Neural progenitor cell (in vitro differentiated cells): ENCODE measurements around the gene IDH1. TPM values are rescaled to one million over a fixed set of nuclear protein-coding genes. Genes with fewer than 3 reads are reported as not detected.

Experiments
- DNase-seq: peaks from one replicate; pipeline ENCODE4 v3.0.0-alpha.2; 2016; ENCODE audit warnings: low spot score
- H2AFZ ChIP-seq: fragments of 200-600 bp; sonication (generic); replicated peaks from 2 replicates; pipeline ENCODE4 v1.6.1; 2016; ENCODE audit warnings: antibody characterized with exemption
- H3F3A ChIP-seq: fragments of 200-600 bp; sonication (generic); 2 replicates; pipeline ENCODE4 v1.6.1; 2016; ENCODE audit warnings: antibody characterized with exemption, low read depth
- H3K27ac ChIP-seq: fragments of 200-600 bp; sonication (generic); 2 replicates; pipeline ENCODE4 v1.5.1; 2016; ENCODE audit warnings: mild to moderate bottlenecking
- H3K27me3 ChIP-seq: fragments of 200-600 bp; sonication (generic); 2 replicates; pipeline ENCODE4 v1.6.1; 2016; ENCODE audit warnings: mild to moderate bottlenecking, moderate library complexity
- H3K36me3 ChIP-seq: fragments of 200-600 bp; sonication (generic); 2 replicates; pipeline ENCODE4 v1.5.1; 2016
- H3K4me1 ChIP-seq: fragments of 200-600 bp; sonication (generic); 2 replicates; pipeline ENCODE4 v1.6.1; 2016; ENCODE audit warnings: mixed run types
- H3K4me2 ChIP-seq: fragments of 200-600 bp; sonication (generic); 2 replicates; pipeline ENCODE4 v1.6.1; 2016
- H3K4me3 ChIP-seq: fragments of 200-600 bp; sonication (generic); 2 replicates; pipeline ENCODE4 v1.5.1; 2016
- H3K79me2 ChIP-seq: fragments of 200-600 bp; sonication (generic); 2 replicates; pipeline ENCODE4 v1.6.1; 2016; ENCODE audit warnings: low read depth
- H3K9ac ChIP-seq: fragments of 200-600 bp; sonication (generic); 2 replicates; pipeline ENCODE4 v1.6.1; 2016
- H3K9me3 ChIP-seq: fragments of 200-600 bp; sonication (generic); 2 replicates; pipeline ENCODE4 v1.5.1; 2016; ENCODE audit warnings: low read depth
- H4K20me1 ChIP-seq: fragments of 200-600 bp; sonication (generic); 2 replicates; pipeline ENCODE4 v1.6.1; 2016; ENCODE audit warnings: low read depth
- H3K27ac Mint-ChIP-seq: 3 replicates; pipeline ENCODE4 v1.8.0; 2021; ENCODE audit warnings: mixed read lengths
- H3K27me3 Mint-ChIP-seq: 2 replicates; pipeline ENCODE4 v1.8.0; 2022; ENCODE audit warnings: low read depth, mild to moderate bottlenecking, inconsistent platforms, moderate library complexity, mixed read lengths; ENCODE audit not compliant: insufficient read depth
- H3K36me3 Mint-ChIP-seq: 3 replicates; pipeline ENCODE4 v1.8.0; 2021; ENCODE audit warnings: mixed read lengths
- H3K4me1 Mint-ChIP-seq: 3 replicates; pipeline ENCODE4 v1.8.0; 2021; ENCODE audit warnings: mixed read lengths
- H3K4me3 Mint-ChIP-seq: 3 replicates; pipeline ENCODE4 v1.8.0; 2021; ENCODE audit warnings: mild to moderate bottlenecking, moderate library complexity, mixed read lengths
- H3K9me3 Mint-ChIP-seq: 3 replicates; pipeline ENCODE4 v1.8.0; 2020; ENCODE audit warnings: mixed read lengths
- EZH2 ChIP-seq: fragments of 200-600 bp; sonication (generic); IDR thresholded peaks from 2 replicates; pipeline ENCODE4 v1.6.1; 2017; ENCODE audit warnings: antibody characterized with exemption, mild to moderate bottlenecking, moderate library complexity
- EZH2phosphoT487 ChIP-seq: fragments of 200-600 bp; sonication (generic); IDR thresholded peaks from 2 replicates; pipeline ENCODE4 v1.6.1; 2017; ENCODE audit warnings: antibody characterized with exemption
- total RNA-seq: library from RNA; depleted of rRNA; stranded (reverse); fragments of >200 nt; gene quantifications from 2 replicates; pipeline ENCODE4 v1.2.3, GENCODE V29; 2015; ENCODE audit warnings: low replicate concordance
- TF ChIP-seq, protein P1 (sequence below): fragments of 200-600 bp; sonication (generic); IDR thresholded peaks from 2 replicates; pipeline ENCODE4 v1.5.1; 2017; ENCODE audit warnings: antibody characterized with exemption, mild to moderate bottlenecking

The IDH1 gene
- total RNA-seq, 1 donor from 2014 or later = 308 TPM

DNA sequence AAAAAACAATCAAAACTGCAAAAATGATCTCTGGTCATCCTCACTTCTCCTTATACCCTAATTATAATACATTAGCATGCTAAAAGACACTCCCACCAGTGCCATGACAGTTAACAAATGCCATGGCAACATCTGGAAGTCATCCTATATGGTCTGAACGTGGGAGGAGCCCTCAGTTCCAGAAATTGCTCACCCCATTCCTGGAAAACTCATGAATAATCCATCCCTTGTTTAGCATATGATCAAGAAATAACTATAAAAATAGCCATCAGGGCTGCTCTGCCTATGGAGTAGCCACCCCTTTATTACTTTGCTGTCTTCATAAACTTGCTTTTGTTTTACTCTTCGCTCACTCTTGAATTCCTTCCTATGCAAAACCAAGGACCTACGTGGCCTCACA lies 59.3 kb downstream of the IDH1 start:
- H3K9me3 Mint-ChIP-seq = peaks cover 3% of the 10 kb centered on the region
- TF ChIP-seq EZH2phosphoT487 (no peak), EZH2 (no peak)
- TF ChIP-seq, protein P1, sequence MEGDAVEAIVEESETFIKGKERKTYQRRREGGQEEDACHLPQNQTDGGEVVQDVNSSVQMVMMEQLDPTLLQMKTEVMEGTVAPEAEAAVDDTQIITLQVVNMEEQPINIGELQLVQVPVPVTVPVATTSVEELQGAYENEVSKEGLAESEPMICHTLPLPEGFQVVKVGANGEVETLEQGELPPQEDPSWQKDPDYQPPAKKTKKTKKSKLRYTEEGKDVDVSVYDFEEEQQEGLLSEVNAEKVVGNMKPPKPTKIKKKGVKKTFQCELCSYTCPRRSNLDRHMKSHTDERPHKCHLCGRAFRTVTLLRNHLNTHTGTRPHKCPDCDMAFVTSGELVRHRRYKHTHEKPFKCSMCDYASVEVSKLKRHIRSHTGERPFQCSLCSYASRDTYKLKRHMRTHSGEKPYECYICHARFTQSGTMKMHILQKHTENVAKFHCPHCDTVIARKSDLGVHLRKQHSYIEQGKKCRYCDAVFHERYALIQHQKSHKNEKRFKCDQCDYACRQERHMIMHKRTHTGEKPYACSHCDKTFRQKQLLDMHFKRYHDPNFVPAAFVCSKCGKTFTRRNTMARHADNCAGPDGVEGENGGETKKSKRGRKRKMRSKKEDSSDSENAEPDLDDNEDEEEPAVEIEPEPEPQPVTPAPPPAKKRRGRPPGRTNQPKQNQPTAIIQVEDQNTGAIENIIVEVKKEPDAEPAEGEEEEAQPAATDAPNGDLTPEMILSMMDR = no peak
- H3K36me3 ChIP-seq = no peaks in the 10 kb centered on the region
- H3K27ac ChIP-seq = no peak overlapping the region
- peaks cover 17% of the 10 kb centered on the region for H3K4me1 ChIP-seq
- peaks cover 25% of the 10 kb centered on the region for H3K4me1 Mint-ChIP-seq
- no peaks in the 10 kb centered on the region for H3K36me3 Mint-ChIP-seq
- no peaks in the 10 kb centered on the region for H3K79me2 ChIP-seq
- no peak overlapping the region for H3K9ac ChIP-seq
- H3K4me2 ChIP-seq = no peak overlapping the region
- DNase-seq = no peak
- H3K27ac Mint-ChIP-seq = no peak overlapping the region
- no peaks in the 10 kb centered on the region for H3K27me3 Mint-ChIP-seq
- no peaks in the 10 kb centered on the region for H3K27me3 ChIP-seq
- no peaks in the 10 kb centered on the region for H3K9me3 ChIP-seq
- no peak overlapping the region for H2AFZ ChIP-seq
- no peaks in the 10 kb centered on the region for H3F3A ChIP-seq
- peak overlapping the region; percentile 50 for H3K4me3 Mint-ChIP-seq
- no peak overlapping the region for H3K4me3 ChIP-seq
- H4K20me1 ChIP-seq = no peaks in the 10 kb centered on the region

DNA sequence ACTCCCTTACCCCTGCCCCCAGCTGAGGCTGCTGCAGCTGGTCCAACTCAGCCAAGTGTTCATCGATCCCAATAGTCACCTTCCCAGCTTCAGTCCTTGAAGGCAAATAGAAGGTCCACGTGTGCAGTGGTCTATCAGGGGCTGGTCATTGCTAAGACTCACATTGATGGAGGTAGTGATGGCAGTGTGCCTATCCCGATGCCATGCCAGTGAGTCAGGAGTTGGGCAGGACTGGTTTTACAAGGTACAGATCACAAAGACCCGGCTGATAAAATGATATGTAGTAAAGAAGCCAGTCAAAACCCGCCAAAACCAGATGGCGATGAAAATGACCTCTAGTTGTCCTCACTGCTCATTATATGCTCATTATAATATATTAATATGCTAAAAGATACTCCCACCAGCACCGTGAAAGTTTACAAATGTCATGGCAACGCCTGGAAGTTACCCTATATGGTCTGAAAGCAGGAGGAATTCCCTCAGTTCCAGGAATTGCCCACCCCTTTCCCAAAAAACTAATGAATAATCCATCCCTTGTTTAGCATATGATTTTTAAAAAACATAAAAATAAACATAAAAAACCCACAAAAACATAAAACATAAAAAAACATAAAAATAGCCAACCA lies 62.1 kb downstream of the IDH1 start:
- no peaks in the 10 kb centered on the region for H4K20me1 ChIP-seq
- no peak overlapping the region for H3K4me3 ChIP-seq
- Mint-ChIP-seq H3K27me3 (peaks cover 5% of the 10 kb centered on the region), H3K9me3 (no peaks in the 10 kb centered on the region), H3K4me3 (no peak overlapping the region), H3K36me3 (no peaks in the 10 kb centered on the region), H3K4me1 (peaks cover 40% of the 10 kb centered on the region), H3K27ac (peak overlapping the region; percentile 74)
- H3K27me3 ChIP-seq = no peaks in the 10 kb centered on the region
- no peak for TF ChIP-seq EZH2phosphoT487
- no peak overlapping the region for H3K27ac ChIP-seq
- H3K9ac ChIP-seq = no peak overlapping the region
- H2AFZ ChIP-seq = no peak overlapping the region
- DNase-seq = no peak
- no peaks in the 10 kb centered on the region for H3K9me3 ChIP-seq
- H3K36me3 ChIP-seq = no peaks in the 10 kb centered on the region
- peaks cover 33% of the 10 kb centered on the region for H3K4me1 ChIP-seq
- H3K79me2 ChIP-seq = no peaks in the 10 kb centered on the region
- H3K4me2 ChIP-seq = no peak overlapping the region
- peaks cover 15% of the 10 kb centered on the region for H3F3A ChIP-seq

DNA sequence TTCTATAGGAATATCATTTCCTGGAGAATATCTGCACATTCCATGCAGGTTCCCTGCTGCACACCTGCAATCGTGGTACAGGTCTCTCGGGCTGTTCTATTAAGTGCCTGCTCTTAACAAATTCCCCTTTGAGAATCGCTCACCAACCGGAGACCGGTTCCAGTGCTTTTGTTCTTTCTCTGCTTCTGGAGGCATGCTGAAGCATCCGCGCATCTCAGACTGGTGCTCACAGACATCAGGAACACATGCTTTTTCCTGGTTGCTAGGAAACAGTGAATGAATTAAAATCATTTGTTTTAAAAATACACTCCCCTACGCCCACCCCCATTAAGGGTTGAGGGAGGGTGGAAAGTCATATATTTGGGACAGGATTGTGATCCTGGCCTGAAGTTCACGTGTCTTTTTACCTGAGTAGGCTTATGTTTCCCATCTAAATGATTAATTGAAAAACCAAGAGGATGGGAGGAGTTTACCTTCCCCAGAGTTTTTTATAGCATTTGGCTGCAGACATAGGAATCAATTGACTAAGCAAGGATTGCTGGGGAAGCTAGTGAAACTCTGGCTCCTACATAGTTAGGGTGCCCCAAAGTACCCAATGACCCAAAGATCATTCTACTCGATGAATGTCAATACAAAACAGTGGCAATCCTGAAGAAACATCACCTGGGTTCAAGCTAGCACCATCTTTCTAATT lies 64.9 kb downstream of the IDH1 start, which contains the start of gene C2orf80:
C2orf80 (minus strand) TSS at position 221 of the 694 bp plus-strand sequence. CDS start 3,044 bp downstream, outside the sequence.
- H3K79me2 ChIP-seq = no peaks in the 10 kb centered on the region
- no peaks in the 10 kb centered on the region for H3K36me3 ChIP-seq
- TF ChIP-seq, protein P1 = no peak
- no peak for TF ChIP-seq EZH2
- TF ChIP-seq EZH2phosphoT487 = no peak
- H3K9me3 Mint-ChIP-seq = no peaks in the 10 kb centered on the region
- H3K4me1 ChIP-seq = peaks cover 48% of the 10 kb centered on the region
- H4K20me1 ChIP-seq = no peaks in the 10 kb centered on the region
- H3K4me2 ChIP-seq = peak within 1 kb of the TSS; percentile 70
- peaks cover 5% of the 10 kb centered on the region for H3K27me3 Mint-ChIP-seq
- peaks cover 29% of the 10 kb centered on the region for H3F3A ChIP-seq
- peak; percentile 65 for DNase-seq
- peak within 1 kb of the TSS; percentile 18 for H3K4me3 ChIP-seq
- H2AFZ ChIP-seq = peak within 1 kb of the TSS; percentile 89
- no peaks in the 10 kb centered on the region for H3K27me3 ChIP-seq
- peak within 1 kb of the TSS; percentile 75 for H3K27ac Mint-ChIP-seq
- H3K4me3 Mint-ChIP-seq = peak within 1 kb of the TSS; percentile 83
- H3K9me3 ChIP-seq = no peaks in the 10 kb centered on the region
- no peak within 1 kb of the TSS for H3K9ac ChIP-seq
- H3K36me3 Mint-ChIP-seq = no peaks in the 10 kb centered on the region
- H3K4me1 Mint-ChIP-seq = peaks cover 57% of the 10 kb centered on the region
- H3K27ac ChIP-seq = peak within 1 kb of the TSS; percentile 71
